ENCODE results near the gene GNA14.

Gene GNA14

GRCh38 chr9:77533671-77534070 lies 114.5 kb downstream of the GNA14 start:
- Histone ChIP-seq H3K36me3 (ENCODE audit: control insufficient read depth in 2 of 2, insufficient read depth in 2 of 2, low read length in 2 of 2) (no peaks in the 10 kb centered on the region), H3K27ac (ENCODE audit: low read length) (no peak overlapping the region), H3K27me3 (ENCODE audit: control insufficient read depth in 1 of 2, insufficient read depth in 2 of 2, low read length in 2 of 2) (no peaks in the 10 kb centered on the region), H3K4me1 (ENCODE audit: control insufficient read depth, insufficient read depth, low read length) (no peaks in the 10 kb centered on the region), H3K9me3 (ENCODE audit: control insufficient read depth in 2 of 2, low read length in 2 of 2) (no peaks in the 10 kb centered on the region), H3K9ac (ENCODE audit: low read length in 2 of 2) (no peak overlapping the region), H3K4me3 (ENCODE audit: low read length in 2 of 2) (no peak overlapping the region)

DNA sequence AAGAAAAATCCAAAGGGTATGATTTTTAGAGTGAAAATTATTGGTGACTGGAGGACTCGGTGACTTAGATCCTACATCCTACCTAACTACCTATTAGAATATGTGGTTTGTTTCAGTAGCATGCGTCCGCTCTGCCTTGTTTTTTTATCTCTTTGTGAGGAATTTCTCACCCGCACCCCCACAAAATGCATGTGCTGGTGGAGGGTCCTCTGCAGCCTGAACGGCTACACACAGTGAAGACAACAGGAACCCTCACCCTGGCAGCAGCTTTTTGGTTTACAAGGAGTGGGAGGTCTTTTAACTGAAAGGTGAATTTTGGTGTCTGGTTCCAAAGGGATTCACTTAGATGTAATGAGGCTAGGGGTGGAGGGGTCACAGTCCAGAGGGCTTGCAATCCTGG lies 115.5 kb downstream of the GNA14 start:
- Histone ChIP-seq H3K36me3 (ENCODE audit: control insufficient read depth in 2 of 2, insufficient read depth in 2 of 2, low read length in 2 of 2) (no peaks in the 10 kb centered on the region), H3K4me3 (ENCODE audit: low read length in 2 of 2) (no peak overlapping the region), H3K27ac (ENCODE audit: low read length) (no peak overlapping the region), H3K9me3 (ENCODE audit: control insufficient read depth in 2 of 2, low read length in 2 of 2) (no peaks in the 10 kb centered on the region), H3K27me3 (ENCODE audit: control insufficient read depth in 1 of 2, insufficient read depth in 2 of 2, low read length in 2 of 2) (no peaks in the 10 kb centered on the region), H3K4me1 (ENCODE audit: control insufficient read depth, insufficient read depth, low read length) (no peaks in the 10 kb centered on the region), H3K9ac (ENCODE audit: low read length in 2 of 2) (no peak overlapping the region)

- H3K27me3 ChIP-seq (ENCODE audit: control insufficient read depth in 1 of 2, insufficient read depth in 2 of 2, low read length in 2 of 2), result no peaks in the 10 kb centered on the region
- no peaks in the 10 kb centered on the region for H3K4me1 ChIP-seq (ENCODE audit: control insufficient read depth, insufficient read depth, low read length)
- H3K4me3 ChIP-seq (ENCODE audit: low read length in 2 of 2), result no peak overlapping the region
- no peaks in the 10 kb centered on the region for H3K9me3 ChIP-seq (ENCODE audit: control insufficient read depth in 2 of 2, low read length in 2 of 2)
- no peak overlapping the region for H3K27ac ChIP-seq (ENCODE audit: low read length)
- no peak overlapping the region for H3K9ac ChIP-seq (ENCODE audit: low read length in 2 of 2)
- H3K36me3 ChIP-seq (ENCODE audit: control insufficient read depth in 2 of 2, insufficient read depth in 2 of 2, low read length in 2 of 2), result no peaks in the 10 kb centered on the region
These were observed 116.7 kb downstream of the GNA14 start for GRCh38 chr9:77531400-77531799.

DNA sequence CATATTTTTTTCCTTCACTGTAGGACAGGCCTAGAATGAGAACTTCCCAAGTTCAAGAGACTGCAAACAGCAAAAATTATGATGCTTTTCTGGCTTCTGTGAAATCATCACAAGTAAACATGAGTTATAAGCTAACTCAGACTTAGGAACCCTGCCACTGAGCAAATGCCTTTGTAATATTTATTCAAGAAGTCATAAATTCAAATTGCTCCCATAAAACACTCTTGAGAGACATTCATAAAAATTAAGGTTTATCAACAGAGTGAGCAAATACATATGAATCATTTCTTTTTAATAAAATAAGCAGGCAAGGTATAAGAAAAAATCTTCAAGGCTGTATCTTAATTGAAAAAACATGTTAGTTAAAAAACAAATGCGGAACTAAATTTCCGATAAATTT lies 124.2 kb downstream of the GNA14 start:
- no peaks in the 10 kb centered on the region for H3K9me3 ChIP-seq (ENCODE audit: control insufficient read depth in 2 of 2, low read length in 2 of 2)
- no peaks in the 10 kb centered on the region for H3K27me3 ChIP-seq (ENCODE audit: control insufficient read depth in 1 of 2, insufficient read depth in 2 of 2, low read length in 2 of 2)
- no peak overlapping the region for H3K27ac ChIP-seq (ENCODE audit: low read length)
- no peaks in the 10 kb centered on the region for H3K4me1 ChIP-seq (ENCODE audit: control insufficient read depth, insufficient read depth, low read length)
- no peaks in the 10 kb centered on the region for H3K36me3 ChIP-seq (ENCODE audit: control insufficient read depth in 2 of 2, insufficient read depth in 2 of 2, low read length in 2 of 2)
- H3K4me3 ChIP-seq (ENCODE audit: low read length in 2 of 2), result no peak overlapping the region
- H3K9ac ChIP-seq (ENCODE audit: low read length in 2 of 2), result no peak overlapping the region

GRCh38 chr9:77521091-77521490 lies 127.0 kb downstream of the GNA14 start:
- no peaks in the 10 kb centered on the region for H3K4me1 ChIP-seq (ENCODE audit: control insufficient read depth, insufficient read depth, low read length)
- H3K9ac ChIP-seq (ENCODE audit: low read length in 2 of 2), result no peak overlapping the region
- no peak overlapping the region for H3K4me3 ChIP-seq (ENCODE audit: low read length in 2 of 2)
- no peaks in the 10 kb centered on the region for H3K27me3 ChIP-seq (ENCODE audit: control insufficient read depth in 1 of 2, insufficient read depth in 2 of 2, low read length in 2 of 2)
- H3K9me3 ChIP-seq (ENCODE audit: control insufficient read depth in 2 of 2, low read length in 2 of 2), result no peaks in the 10 kb centered on the region
- no peaks in the 10 kb centered on the region for H3K36me3 ChIP-seq (ENCODE audit: control insufficient read depth in 2 of 2, insufficient read depth in 2 of 2, low read length in 2 of 2)
- H3K27ac ChIP-seq (ENCODE audit: low read length), result no peak overlapping the region

DNA sequence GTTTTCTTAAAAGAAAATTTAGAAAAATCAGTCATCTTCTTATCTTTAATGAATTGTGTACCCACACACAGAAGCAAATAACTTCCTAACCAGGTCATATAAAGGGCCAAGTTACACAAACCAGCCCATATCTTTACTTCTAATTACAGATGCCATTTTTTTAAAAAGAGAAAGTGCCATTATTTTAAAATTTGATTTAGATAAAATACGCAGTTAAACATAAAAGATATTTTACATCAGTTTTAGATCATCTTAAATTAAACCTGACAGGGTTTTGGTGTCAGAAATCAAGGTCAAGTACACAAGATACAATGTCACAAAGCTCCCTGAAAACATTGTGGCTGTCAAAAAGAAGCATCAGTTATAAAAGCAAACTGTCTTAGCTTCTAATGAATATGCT lies 129.4 kb downstream of the GNA14 start:
- no peak overlapping the region for H3K27ac ChIP-seq (ENCODE audit: low read length)
- H3K36me3 ChIP-seq (ENCODE audit: control insufficient read depth in 2 of 2, insufficient read depth in 2 of 2, low read length in 2 of 2), result no peaks in the 10 kb centered on the region
- no peaks in the 10 kb centered on the region for H3K27me3 ChIP-seq (ENCODE audit: control insufficient read depth in 1 of 2, insufficient read depth in 2 of 2, low read length in 2 of 2)
- H3K9ac ChIP-seq (ENCODE audit: low read length in 2 of 2), result no peak overlapping the region
- H3K4me1 ChIP-seq (ENCODE audit: control insufficient read depth, insufficient read depth, low read length), result peaks cover 5% of the 10 kb centered on the region
- no peak overlapping the region for H3K4me3 ChIP-seq (ENCODE audit: low read length in 2 of 2)
- no peaks in the 10 kb centered on the region for H3K9me3 ChIP-seq (ENCODE audit: control insufficient read depth in 2 of 2, low read length in 2 of 2)

DNA sequence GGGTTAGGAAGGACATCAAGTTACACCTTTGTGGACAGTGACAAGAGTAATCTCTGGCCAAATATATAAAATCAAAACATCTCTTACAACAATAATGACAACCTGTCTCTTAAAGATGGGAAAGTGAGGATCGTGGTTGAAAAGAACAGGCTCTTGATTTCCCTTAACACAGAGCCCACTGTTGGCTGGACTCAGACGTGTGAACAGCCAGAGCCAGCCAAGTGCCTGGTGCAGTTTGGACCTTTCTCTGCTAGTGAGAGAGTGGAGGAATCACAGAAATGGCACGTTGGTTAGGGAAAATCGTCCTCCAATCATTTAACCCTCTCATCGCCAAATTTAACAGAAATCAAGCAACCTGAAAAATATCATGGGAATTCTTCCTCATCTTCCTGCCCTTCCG lies 131.3 kb downstream of the GNA14 start:
- H3K27me3 ChIP-seq (ENCODE audit: control insufficient read depth in 1 of 2, insufficient read depth in 2 of 2, low read length in 2 of 2), result no peaks in the 10 kb centered on the region
- H3K9ac ChIP-seq (ENCODE audit: low read length in 2 of 2), result no peak overlapping the region
- H3K36me3 ChIP-seq (ENCODE audit: control insufficient read depth in 2 of 2, insufficient read depth in 2 of 2, low read length in 2 of 2), result no peaks in the 10 kb centered on the region
- no peak overlapping the region for H3K27ac ChIP-seq (ENCODE audit: low read length)
- peaks cover 5% of the 10 kb centered on the region for H3K4me1 ChIP-seq (ENCODE audit: control insufficient read depth, insufficient read depth, low read length)
- H3K4me3 ChIP-seq (ENCODE audit: low read length in 2 of 2), result no peak overlapping the region
- H3K9me3 ChIP-seq (ENCODE audit: control insufficient read depth in 2 of 2, low read length in 2 of 2), result no peaks in the 10 kb centered on the region

GRCh38 chr9:77514886-77515711 lies 133.0 kb downstream of the GNA14 start:
- Histone ChIP-seq H3K27ac (ENCODE audit: low read length) (no peak overlapping the region), H3K36me3 (ENCODE audit: control insufficient read depth in 2 of 2, insufficient read depth in 2 of 2, low read length in 2 of 2) (no peaks in the 10 kb centered on the region), H3K4me1 (ENCODE audit: control insufficient read depth, insufficient read depth, low read length) (peaks cover 5% of the 10 kb centered on the region), H3K27me3 (ENCODE audit: control insufficient read depth in 1 of 2, insufficient read depth in 2 of 2, low read length in 2 of 2) (no peaks in the 10 kb centered on the region), H3K4me3 (ENCODE audit: low read length in 2 of 2) (no peak overlapping the region), H3K9me3 (ENCODE audit: control insufficient read depth in 2 of 2, low read length in 2 of 2) (no peaks in the 10 kb centered on the region), H3K9ac (ENCODE audit: low read length in 2 of 2) (no peak overlapping the region)

DNA sequence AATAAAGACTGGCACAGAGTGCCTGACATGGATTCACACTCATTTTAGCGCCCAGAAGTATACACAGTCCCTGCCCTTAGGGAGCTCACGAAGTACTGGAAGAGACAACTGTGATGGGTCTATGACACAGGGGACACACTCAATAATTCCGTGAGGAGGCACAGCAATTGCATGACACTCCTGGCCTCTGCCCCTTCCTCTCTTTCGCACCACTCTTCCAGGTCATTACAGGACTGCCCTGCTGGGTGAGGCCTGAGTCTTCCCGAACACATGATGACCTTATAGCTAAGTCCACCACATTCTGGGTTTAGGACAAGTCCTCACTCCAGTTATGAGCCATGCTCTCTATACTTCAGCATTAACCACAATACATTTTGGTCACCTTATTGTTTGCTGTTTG lies 134.7 kb downstream of the GNA14 start:
- H3K9me3 ChIP-seq (ENCODE audit: control insufficient read depth in 2 of 2, low read length in 2 of 2), result no peaks in the 10 kb centered on the region
- no peak overlapping the region for H3K4me3 ChIP-seq (ENCODE audit: low read length in 2 of 2)
- no peak overlapping the region for H3K9ac ChIP-seq (ENCODE audit: low read length in 2 of 2)
- peaks cover 5% of the 10 kb centered on the region for H3K4me1 ChIP-seq (ENCODE audit: control insufficient read depth, insufficient read depth, low read length)
- no peak overlapping the region for H3K27ac ChIP-seq (ENCODE audit: low read length)
- no peaks in the 10 kb centered on the region for H3K36me3 ChIP-seq (ENCODE audit: control insufficient read depth in 2 of 2, insufficient read depth in 2 of 2, low read length in 2 of 2)
- H3K27me3 ChIP-seq (ENCODE audit: control insufficient read depth in 1 of 2, insufficient read depth in 2 of 2, low read length in 2 of 2), result no peaks in the 10 kb centered on the region

GRCh38 chr9:77512876-77513275 lies 135.2 kb downstream of the GNA14 start:
- no peaks in the 10 kb centered on the region for H3K27me3 ChIP-seq (ENCODE audit: control insufficient read depth in 1 of 2, insufficient read depth in 2 of 2, low read length in 2 of 2)
- H3K4me1 ChIP-seq (ENCODE audit: control insufficient read depth, insufficient read depth, low read length), result peaks cover 5% of the 10 kb centered on the region
- H3K4me3 ChIP-seq (ENCODE audit: low read length in 2 of 2), result no peak overlapping the region
- H3K27ac ChIP-seq (ENCODE audit: low read length), result no peak overlapping the region
- H3K36me3 ChIP-seq (ENCODE audit: control insufficient read depth in 2 of 2, insufficient read depth in 2 of 2, low read length in 2 of 2), result no peaks in the 10 kb centered on the region
- H3K9ac ChIP-seq (ENCODE audit: low read length in 2 of 2), result no peak overlapping the region
- no peaks in the 10 kb centered on the region for H3K9me3 ChIP-seq (ENCODE audit: control insufficient read depth in 2 of 2, low read length in 2 of 2)

GRCh38 chr9:77511525-77511924 lies 136.6 kb downstream of the GNA14 start:
- Histone ChIP-seq H3K27ac (ENCODE audit: low read length) (no peak overlapping the region), H3K4me3 (ENCODE audit: low read length in 2 of 2) (no peak overlapping the region), H3K4me1 (ENCODE audit: control insufficient read depth, insufficient read depth, low read length) (peaks cover 5% of the 10 kb centered on the region), H3K27me3 (ENCODE audit: control insufficient read depth in 1 of 2, insufficient read depth in 2 of 2, low read length in 2 of 2) (no peaks in the 10 kb centered on the region), H3K36me3 (ENCODE audit: control insufficient read depth in 2 of 2, insufficient read depth in 2 of 2, low read length in 2 of 2) (no peaks in the 10 kb centered on the region), H3K9ac (ENCODE audit: low read length in 2 of 2) (no peak overlapping the region), H3K9me3 (ENCODE audit: control insufficient read depth in 2 of 2, low read length in 2 of 2) (no peaks in the 10 kb centered on the region)

All from stomach smooth muscle (tissue), 2 donors.